DOHH2 (cell line): ENCODE results near the gene CXXC5.
"Not testable (repeated sequence)": the region's sequence is repeated elsewhere in the genome, so short reads cannot be mapped to it uniquely, and the experiment has no call there.

Source experiments
- H3F3A ChIP-seq: fragments of 200-600 bp; sonication (generic), shearing (Covaris generic); 2 replicates; pipeline ENCODE4 v1.6.0; 2016; ENCODE audit warnings: antibody characterized with exemption, mild to moderate bottlenecking; ENCODE audit not compliant: control insufficient read depth, insufficient read depth
- H3K27ac ChIP-seq: fragments of 200-600 bp; sonication (generic); 2 replicates; pipeline ENCODE4 v1.5.1; 2014; ENCODE audit warnings: low read depth, mild to moderate bottlenecking, low read length, moderate library complexity
- H3K27me3 ChIP-seq: fragments of 200-600 bp; sonication (generic); 2 replicates; pipeline ENCODE4 v1.6.1; 2014; ENCODE audit warnings: mild to moderate bottlenecking, low read length, mixed read lengths; ENCODE audit not compliant: control insufficient read depth
- H3K36me3 ChIP-seq: fragments of 200-600 bp; sonication (generic); 2 replicates; pipeline ENCODE4 v1.6.1; 2014; ENCODE audit warnings: mild to moderate bottlenecking, low read length, moderate library complexity, mixed read lengths; ENCODE audit not compliant: control insufficient read depth
- H3K4me1 ChIP-seq: fragments of 200-600 bp; sonication (generic); 2 replicates; pipeline ENCODE4 v1.6.1; 2014; ENCODE audit warnings: mild to moderate bottlenecking, low read length, mixed read lengths; ENCODE audit not compliant: control insufficient read depth
- H3K4me2 ChIP-seq: fragments of 200-600 bp; sonication (generic); 2 replicates; pipeline ENCODE4 v1.6.0; 2014; ENCODE audit warnings: mild to moderate bottlenecking, low read length, moderate library complexity
- H3K4me3 ChIP-seq: fragments of 200-600 bp; sonication (generic); 2 replicates; pipeline ENCODE4 v1.5.1; 2014; ENCODE audit warnings: mild to moderate bottlenecking, low read length, mixed read lengths
- H3K79me2 ChIP-seq: fragments of 200-600 bp; sonication (generic); 2 replicates; pipeline ENCODE4 v1.6.1; 2014; ENCODE audit warnings: mild to moderate bottlenecking, low read length, mixed read lengths; ENCODE audit not compliant: control insufficient read depth
- H3K9me2 ChIP-seq: fragments of 200-600 bp; sonication (generic); replicated peaks from 2 replicates; pipeline ENCODE4 v1.6.1; 2014; ENCODE audit warnings: mild to moderate bottlenecking, low read length, mixed read lengths; ENCODE audit not compliant: control insufficient read depth
- H3K9me3 ChIP-seq: fragments of 200-600 bp; sonication (generic); 2 replicates; pipeline ENCODE4 v1.6.1; 2014; ENCODE audit warnings: antibody characterized with exemption, low read length, mixed read lengths; ENCODE audit not compliant: control insufficient read depth, insufficient read depth
- H4K20me1 ChIP-seq: fragments of 200-600 bp; sonication (generic); 2 replicates; pipeline ENCODE4 v1.6.0; 2014; ENCODE audit warnings: low read depth, mild to moderate bottlenecking, antibody characterized with exemption, low read length, moderate library complexity; ENCODE audit not compliant: control insufficient read depth, insufficient read depth
- CTCF ChIP-seq: fragments of 200-600 bp; sonication (generic); IDR thresholded peaks from one replicate; pipeline ENCODE4 v1.5.1; 2014; ENCODE audit warnings: antibody characterized with exemption, mild to moderate bottlenecking, low read depth, low read length; ENCODE audit not compliant: poor library complexity, severe bottlenecking
- EZH2phosphoT487 ChIP-seq: fragments of 200-600 bp; sonication (generic); IDR thresholded peaks from 2 replicates; pipeline ENCODE4 v1.6.1; 2017; ENCODE audit warnings: borderline replicate concordance, mild to moderate bottlenecking, antibody characterized with exemption, low read length, moderate library complexity, mixed read lengths

CXXC5 gene

DNA sequence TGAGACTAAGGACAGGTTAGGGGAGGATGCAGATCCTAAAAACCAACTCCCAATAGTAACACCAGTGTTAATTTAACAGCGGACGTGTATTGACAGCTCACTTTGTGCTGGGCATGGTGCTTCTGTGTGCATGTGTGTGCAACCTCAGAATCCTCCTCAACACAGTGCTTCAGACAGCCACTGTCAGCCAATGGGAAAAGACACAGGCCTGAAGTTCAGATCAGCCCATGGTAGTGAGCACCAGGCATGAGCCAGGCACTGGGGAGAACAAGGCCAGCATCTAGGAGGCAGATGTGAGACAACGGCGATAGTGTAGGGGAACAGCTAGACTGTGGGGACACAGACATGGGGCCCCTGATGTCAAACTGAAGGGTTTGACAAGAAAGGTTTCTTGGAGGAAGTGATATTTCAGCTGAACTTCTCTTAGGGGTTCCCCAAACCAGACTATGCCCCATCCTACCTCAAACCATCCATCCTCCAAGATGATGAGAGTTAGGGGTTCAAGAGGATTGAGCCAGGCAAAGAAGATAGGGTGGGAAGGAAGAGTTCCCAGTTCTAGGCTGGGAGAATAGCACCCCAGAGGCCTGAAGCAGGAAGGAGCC, 75.9 kb downstream of the CXXC5 start:
- no peak overlapping the region for H3K4me3 ChIP-seq
- no peaks in the 10 kb centered on the region for H3K79me2 ChIP-seq
- no peaks in the 10 kb centered on the region for H3K27me3 ChIP-seq
- no peak overlapping the region for H3K4me2 ChIP-seq
- no peaks in the 10 kb centered on the region for H3K36me3 ChIP-seq
- no peaks in the 10 kb centered on the region for H3K9me3 ChIP-seq
- TF ChIP-seq EZH2phosphoT487 (no peak), CTCF (no peak)
- peaks cover 5% of the 10 kb centered on the region; the same call in 1 of the 2 replicates for H3K4me1 ChIP-seq
- H3K9me2 ChIP-seq = no peaks in the 10 kb centered on the region
- no peak overlapping the region for H3K27ac ChIP-seq
- H4K20me1 ChIP-seq = no peaks in the 10 kb centered on the region
- no peaks in the 10 kb centered on the region for H3F3A ChIP-seq

- Histone ChIP-seq H3K27ac (no peak overlapping the region), H4K20me1 (no peaks in the 10 kb centered on the region), H3K27me3 (no peaks in the 10 kb centered on the region), H3K79me2 (no peaks in the 10 kb centered on the region), H3F3A (no peaks in the 10 kb centered on the region), H3K9me2 (no peaks in the 10 kb centered on the region), H3K4me3 (no peak overlapping the region), H3K9me3 (no peaks in the 10 kb centered on the region), H3K36me3 (no peaks in the 10 kb centered on the region), H3K4me2 (no peak overlapping the region), H3K4me1 (peaks cover 5% of the 10 kb centered on the region; the same call in 1 of the 2 replicates)
- TF ChIP-seq CTCF (no peak), EZH2phosphoT487 (no peak)
Measured at GRCh38 chr5:139725073-139725830, 77.1 kb downstream of the CXXC5 start.

DNA sequence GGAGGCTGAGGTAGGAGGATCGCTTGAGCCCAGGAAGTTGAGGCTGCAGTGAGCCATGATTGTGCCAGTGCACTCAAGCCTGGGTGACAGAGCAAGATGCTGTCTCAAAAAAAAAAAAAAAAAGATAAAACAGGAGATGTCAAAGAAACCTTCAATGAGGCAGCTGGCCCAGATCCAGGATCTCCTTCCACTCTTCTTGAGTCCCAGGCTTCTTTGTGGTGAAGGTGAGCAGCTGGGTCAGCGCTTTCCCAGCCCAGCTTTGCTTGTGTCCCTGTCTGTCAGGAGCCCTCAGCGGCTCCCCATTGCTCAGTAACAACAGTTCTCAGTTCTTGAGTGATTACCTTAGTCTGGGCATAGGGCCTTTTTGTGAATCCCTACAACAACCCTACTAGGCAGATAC, 78.1 kb downstream of the CXXC5 start:
- Histone ChIP-seq H3K36me3 (no peaks in the 10 kb centered on the region), H3K9me3 (no peaks in the 10 kb centered on the region), H3K27me3 (no peaks in the 10 kb centered on the region), H3K4me2 (no peak overlapping the region), H3K79me2 (no peaks in the 10 kb centered on the region), H3F3A (no peaks in the 10 kb centered on the region), H3K27ac (no peak overlapping the region), H4K20me1 (no peaks in the 10 kb centered on the region), H3K4me3 (no peak overlapping the region), H3K4me1 (peaks cover 5% of the 10 kb centered on the region; the same call in 1 of the 2 replicates), H3K9me2 (no peaks in the 10 kb centered on the region)
- TF ChIP-seq EZH2phosphoT487 (no peak), CTCF (no peak)

GRCh38 chr5:139727615-139728014, 79.5 kb downstream of the CXXC5 start:
- not testable (repeated sequence) for H3F3A ChIP-seq, H3K27ac ChIP-seq, H3K4me3 ChIP-seq, H3K36me3 ChIP-seq, H3K9me2 ChIP-seq, H3K4me2 ChIP-seq, H4K20me1 ChIP-seq, H3K27me3 ChIP-seq, H3K4me1 ChIP-seq, H3K9me3 ChIP-seq, H3K79me2 ChIP-seq
